Stimulated activated CD4-positive, alpha-beta T cell treated with anti-CD3 and anti-CD28 coated beads, Interleukin-4, amount 100 ng/mL, for 24 hours (primary cell): ENCODE measurements around the gene CDK15.

Experiments used
- DNase-seq: peaks from one replicate; pipeline ENCODE4 v3.0.0-alpha.2; 2020

CDK15 gene

GRCh38 chr2:201915446-201915845 is 109.1 kb downstream of the CDK15 start:
- DNase-seq, result no peak

- DNase-seq, result no peak
These were observed 110.2 kb downstream of the CDK15 start for GRCh38 chr2:201916565-201916964.

DNA sequence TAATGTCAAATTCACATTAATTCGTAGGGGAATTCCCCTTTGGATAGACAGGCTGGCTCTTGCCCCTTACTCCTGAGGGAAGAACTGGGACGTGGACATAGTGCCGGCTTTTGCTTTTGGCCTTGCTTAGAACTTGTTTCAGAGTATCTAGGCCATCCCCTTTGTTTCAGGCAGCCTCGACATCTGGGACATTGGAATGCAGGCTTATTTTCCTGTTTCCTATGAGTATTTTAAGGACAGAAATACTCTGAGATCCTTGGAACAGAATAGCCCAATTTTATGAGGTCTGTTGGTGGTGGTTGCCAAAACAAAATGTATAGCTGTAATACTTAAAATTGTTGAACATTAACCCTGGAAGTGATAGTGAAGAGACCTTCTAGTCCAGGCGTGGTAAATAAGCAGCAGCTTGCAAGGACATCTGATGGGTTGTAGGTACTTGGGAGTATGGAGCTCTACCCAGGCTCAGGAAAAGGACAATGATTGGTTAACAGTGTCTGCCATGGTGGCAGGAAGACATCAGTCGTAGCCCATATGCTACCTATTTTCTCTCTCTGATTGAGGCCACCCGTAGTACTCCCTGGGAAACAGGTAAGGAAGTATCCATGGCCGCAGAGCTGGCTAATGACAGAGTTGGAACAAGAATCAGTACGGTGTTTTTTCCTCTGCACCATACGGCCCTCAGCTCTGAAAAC is 112.4 kb downstream of the CDK15 start:
- DNase-seq, result no peak

- DNase-seq, result no peak
These were observed 112.9 kb downstream of the CDK15 start for GRCh38 chr2:201919308-201919634.

DNA sequence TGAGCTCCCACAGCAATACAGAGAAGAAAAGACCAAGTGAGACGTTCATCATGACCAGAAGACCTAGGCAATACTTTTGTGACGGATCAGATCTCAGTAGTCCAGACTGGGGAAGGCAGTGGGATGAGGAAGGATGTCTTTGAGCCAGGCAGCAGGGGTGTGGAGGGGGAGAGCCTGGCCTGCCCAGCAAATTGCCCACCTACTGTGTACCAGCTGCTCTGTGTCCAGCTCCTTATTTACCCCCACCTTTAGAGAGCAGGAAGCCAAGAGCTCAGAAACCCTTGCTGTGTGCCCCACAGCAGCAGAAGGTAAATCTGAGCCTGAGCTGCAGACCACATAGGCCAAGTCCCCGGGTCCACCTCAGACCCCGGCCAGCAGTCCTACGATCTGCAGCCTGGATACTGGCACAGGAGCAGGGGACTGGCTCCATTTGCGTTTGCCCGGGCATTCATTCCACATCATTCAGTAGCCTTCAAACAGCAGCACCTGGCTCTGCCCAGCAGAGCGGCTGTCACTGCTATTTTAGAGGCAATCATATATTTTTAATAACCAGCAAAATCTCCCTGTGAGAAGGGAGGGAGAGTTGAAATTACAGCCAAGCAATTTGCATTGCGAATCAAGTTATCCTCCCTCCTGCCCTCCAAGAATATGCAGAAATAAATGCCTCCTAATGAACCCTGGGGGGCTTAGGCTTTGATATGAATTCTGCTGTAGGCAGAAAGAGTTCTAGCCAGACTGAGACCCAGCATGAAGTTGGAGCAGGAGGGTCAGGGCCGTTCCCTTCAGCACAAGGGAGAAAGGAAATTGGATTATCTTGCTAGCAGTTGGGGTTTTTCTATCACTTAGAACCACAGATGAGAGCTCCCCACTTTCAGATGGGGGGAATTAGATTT is 117.3 kb downstream of the CDK15 start:
- no peak for DNase-seq

DNA sequence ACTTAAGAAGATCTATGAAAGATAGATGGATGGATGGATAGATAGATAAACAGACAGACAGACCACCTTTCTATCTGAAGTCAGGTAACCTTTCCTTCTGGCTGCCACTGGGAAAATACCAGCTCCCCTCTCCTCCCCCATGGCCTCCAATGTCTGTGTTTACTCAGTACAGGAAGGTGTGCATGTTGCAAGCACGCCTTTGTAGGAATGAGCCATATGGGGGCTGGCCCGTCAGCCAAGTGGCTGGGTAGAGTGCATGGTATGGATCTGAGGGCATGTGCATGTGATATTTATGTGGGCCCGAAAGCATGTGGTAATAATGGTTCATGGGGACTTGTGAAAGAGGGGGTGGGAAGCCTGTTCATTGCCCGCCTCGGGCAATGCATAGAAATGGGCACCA is 118.1 kb downstream of the CDK15 start:
- DNase-seq, result no peak

- no peak for DNase-seq
These were observed 118.7 kb downstream of the CDK15 start for GRCh38 chr2:201925056-201925455.

- DNase-seq, result no peak
These were observed 119.7 kb downstream of the CDK15 start for GRCh38 chr2:201926067-201926466.

- DNase-seq, result no peak
These were observed 122.0 kb downstream of the CDK15 start for GRCh38 chr2:201928363-201928762.

DNA sequence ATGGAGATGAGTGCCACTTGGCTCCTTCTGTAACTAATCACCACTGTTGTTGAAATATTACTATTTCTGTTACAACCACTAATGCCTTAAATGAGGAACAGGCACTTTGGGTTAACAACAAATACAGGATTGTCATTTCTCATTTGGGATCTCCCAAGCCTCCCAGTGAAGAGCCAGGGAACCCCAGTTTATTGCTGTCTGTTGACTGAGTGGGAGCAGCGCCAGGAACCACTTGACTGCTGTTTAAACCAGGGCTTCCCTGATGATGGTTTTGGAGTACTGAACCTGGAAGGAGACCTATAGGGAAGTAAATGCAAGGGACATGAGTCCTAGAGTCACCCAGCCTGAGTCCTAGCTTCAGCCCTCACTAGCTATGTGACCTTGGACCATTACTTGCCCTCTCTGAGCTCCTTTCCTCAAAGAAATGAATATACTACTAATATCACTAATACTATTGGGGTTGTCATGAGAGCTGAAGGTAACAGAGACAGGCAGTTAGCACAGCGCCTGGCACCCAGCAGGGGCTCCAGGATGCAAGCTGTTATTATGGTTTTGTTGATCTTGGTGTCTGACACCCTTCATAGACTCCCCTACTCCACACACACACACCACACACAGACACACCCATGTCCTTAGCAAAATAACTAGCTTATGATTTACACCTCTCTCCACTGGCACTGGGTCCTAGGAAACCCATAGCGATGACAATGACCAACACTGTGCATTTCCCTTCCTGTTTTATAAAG is 123.1 kb downstream of the CDK15 start:
- DNase-seq, result no peak

DNA sequence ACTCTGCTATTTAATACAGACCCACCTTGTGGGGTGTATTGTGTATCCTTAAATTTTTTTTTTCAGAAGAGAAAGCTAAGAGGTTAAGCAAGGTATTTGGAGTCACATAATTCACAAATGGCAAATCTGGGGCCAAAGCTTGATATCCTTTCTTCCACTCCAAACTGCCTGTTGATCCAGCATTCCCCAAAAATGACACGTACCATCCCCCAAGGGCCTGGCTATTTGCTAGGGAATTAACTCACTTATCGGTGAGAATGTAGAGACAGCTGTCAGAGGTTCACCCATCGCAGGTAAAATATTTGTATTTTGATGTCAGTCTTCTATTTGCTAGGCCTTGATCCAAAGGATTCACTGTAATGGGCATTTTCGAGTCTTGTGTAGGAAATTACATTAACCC is 123.7 kb downstream of the CDK15 start:
- DNase-seq, result no peak

DNA sequence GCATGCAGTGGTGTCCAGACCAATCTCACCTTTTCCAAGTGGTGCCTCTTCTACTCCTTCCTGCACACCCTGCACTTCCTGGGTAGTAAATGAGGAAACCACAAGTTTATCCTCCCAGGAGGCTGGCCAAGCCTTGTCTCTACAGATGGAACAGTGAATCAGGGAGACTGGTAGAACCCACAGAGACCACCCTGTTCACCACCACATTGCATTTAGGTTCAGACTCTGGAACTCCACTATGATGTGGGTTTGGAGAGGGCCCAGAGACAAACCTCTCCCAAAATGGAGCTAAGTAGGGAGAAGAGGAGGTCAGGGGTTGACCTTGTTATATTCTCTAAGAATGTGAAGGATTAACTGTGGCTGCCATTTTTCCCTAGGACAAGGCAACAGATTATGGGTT is 124.5 kb downstream of the CDK15 start:
- DNase-seq, result no peak

DNA sequence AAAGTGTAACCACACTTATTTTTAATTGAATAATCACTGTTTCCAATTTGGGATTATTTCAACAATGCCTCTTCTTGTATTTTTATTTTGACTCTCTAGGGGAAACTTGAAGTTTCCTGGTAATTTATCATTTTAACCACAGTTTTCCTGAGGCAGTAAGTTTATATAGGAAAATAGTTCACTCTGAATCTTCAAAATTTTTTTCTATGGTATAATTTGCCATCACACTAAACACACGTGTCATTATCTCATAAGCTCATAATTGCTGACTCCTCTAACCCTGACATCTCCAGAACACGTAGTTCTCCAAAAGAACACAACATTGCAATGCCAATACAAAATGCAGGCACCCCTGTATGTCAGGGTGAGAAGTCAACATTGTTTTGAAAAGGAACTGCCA is 125.1 kb downstream of the CDK15 start:
- DNase-seq, result no peak

GRCh38 chr2:201931951-201932350 is 125.6 kb downstream of the CDK15 start:
- DNase-seq, result no peak

DNA sequence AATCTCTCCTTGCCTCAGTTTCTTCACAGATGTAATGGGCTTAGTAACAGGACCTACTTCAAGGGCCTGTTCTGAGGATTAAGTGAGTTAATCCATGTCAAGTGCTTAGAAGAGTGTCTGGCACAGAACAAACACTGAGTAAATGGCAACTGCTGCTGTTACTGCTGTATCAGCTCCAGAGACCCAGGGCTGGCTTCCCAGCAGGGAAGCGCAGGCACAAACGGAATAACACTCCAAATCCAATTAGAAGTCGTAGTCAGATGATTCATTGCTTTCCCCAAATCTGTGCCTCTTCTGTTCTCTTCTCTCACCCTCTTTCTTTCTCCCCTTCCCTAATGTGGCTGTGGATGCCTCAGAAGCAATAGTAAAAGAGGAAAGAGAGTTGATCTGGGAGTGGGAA is 126.2 kb downstream of the CDK15 start:
- no peak for DNase-seq

DNA sequence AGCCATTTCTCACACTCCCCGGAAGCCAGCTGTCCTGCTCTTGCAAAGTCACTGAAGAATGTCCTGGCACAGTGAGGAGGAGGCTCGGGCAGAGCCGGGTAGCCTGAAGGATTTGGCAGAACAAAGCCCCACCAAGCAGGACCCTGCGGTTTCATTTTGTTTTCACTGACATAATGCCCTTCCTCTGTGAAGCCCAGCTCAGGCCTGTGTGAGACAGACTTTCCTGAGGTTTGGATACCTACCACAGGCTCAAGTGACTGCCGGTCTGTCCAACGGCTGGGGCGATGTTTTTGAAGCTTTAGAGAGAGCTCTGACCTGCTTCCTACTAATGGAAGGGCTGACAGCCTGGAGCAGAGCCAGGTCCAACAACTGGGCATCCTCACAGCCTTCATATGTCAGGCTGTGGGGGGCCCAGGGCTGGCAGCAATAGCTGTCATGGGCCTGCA is 127.5 kb downstream of the CDK15 start:
- DNase-seq, result no peak

- DNase-seq, result no peak
These were observed 130.5 kb downstream of the CDK15 start for GRCh38 chr2:201936817-201937216.

GRCh38 chr2:201937343-201937742 is 131.0 kb downstream of the CDK15 start:
- no peak for DNase-seq

GRCh38 chr2:201938156-201938775 is 131.9 kb downstream of the CDK15 start:
- no peak for DNase-seq

DNA sequence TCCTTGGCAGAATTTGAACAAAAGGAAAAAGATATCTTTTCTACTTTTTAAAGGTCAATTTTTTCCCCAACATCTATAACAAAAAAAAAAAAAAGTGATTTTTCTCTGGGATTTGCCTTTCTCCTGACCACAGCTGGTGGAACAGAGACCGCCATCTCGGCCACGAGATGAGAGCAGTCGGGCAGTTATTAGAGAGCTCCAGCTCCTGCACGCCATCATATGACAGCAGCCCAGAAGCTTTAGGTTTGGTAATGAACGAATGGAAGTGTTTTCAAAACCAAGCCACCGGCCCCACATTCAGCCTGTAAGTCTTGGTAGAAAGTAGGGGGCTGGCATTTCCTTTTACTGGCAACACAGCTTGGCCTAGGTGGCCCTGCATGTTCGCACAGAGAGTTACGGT is 132.4 kb downstream of the CDK15 start:
- no peak for DNase-seq

GRCh38 chr2:201939453-201939941 is 133.2 kb downstream of the CDK15 start:
- DNase-seq, result no peak

- no peak for DNase-seq
These were observed 136.2 kb downstream of the CDK15 start for GRCh38 chr2:201942531-201942930.
